Ishikawa (cell line): ENCODE data around the gene CAPZA3.

Source experiments
- EP300 ChIP-seq: IDR thresholded peaks from 2 replicates; pipeline ENCODE4 v1.6.1; 2012; ENCODE audit warnings: borderline replicate concordance
- FOXM1 ChIP-seq: IDR thresholded peaks from 2 replicates; pipeline ENCODE4 v1.6.1; 2012; ENCODE audit warnings: low read depth, borderline replicate concordance
- RAD21 ChIP-seq: IDR thresholded peaks from 2 replicates; pipeline ENCODE4 v1.6.1; 2012; ENCODE audit warnings: low read depth
- TAF1 ChIP-seq: IDR thresholded peaks from 2 replicates; pipeline ENCODE4 v1.6.1; 2012; ENCODE audit warnings: low read depth, mild to moderate bottlenecking
- YY1 ChIP-seq: IDR thresholded peaks from 2 replicates; pipeline ENCODE4 v1.6.1; 2012; ENCODE audit warnings: low read depth
- TF ChIP-seq, protein P1 (sequence below): IDR thresholded peaks from 2 replicates; pipeline ENCODE4 v1.6.1; 2012; ENCODE audit warnings: low read depth, mild to moderate bottlenecking

GRCh38 chr12:18737819-18738218, at the start of gene CAPZA3, which contains the start of gene PLCZ1:
- TF ChIP-seq TAF1 (no peak), EP300 (no peak), RAD21 (no peak), FOXM1 (no peak), YY1 (no peak)
- TF ChIP-seq, protein P1, sequence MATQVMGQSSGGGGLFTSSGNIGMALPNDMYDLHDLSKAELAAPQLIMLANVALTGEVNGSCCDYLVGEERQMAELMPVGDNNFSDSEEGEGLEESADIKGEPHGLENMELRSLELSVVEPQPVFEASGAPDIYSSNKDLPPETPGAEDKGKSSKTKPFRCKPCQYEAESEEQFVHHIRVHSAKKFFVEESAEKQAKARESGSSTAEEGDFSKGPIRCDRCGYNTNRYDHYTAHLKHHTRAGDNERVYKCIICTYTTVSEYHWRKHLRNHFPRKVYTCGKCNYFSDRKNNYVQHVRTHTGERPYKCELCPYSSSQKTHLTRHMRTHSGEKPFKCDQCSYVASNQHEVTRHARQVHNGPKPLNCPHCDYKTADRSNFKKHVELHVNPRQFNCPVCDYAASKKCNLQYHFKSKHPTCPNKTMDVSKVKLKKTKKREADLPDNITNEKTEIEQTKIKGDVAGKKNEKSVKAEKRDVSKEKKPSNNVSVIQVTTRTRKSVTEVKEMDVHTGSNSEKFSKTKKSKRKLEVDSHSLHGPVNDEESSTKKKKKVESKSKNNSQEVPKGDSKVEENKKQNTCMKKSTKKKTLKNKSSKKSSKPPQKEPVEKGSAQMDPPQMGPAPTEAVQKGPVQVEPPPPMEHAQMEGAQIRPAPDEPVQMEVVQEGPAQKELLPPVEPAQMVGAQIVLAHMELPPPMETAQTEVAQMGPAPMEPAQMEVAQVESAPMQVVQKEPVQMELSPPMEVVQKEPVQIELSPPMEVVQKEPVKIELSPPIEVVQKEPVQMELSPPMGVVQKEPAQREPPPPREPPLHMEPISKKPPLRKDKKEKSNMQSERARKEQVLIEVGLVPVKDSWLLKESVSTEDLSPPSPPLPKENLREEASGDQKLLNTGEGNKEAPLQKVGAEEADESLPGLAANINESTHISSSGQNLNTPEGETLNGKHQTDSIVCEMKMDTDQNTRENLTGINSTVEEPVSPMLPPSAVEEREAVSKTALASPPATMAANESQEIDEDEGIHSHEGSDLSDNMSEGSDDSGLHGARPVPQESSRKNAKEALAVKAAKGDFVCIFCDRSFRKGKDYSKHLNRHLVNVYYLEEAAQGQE = no peak
